ENCODE measurements around the gene BCAR1. TPM values are rescaled to one million over a fixed set of nuclear protein-coding genes. Genes with fewer than 3 reads are reported as not detected.
"Not testable (repeated sequence)": the region's sequence is repeated elsewhere in the genome, so short reads cannot be mapped to it uniquely, and the experiment has no call there.

The BCAR1 gene
- polyA plus RNA-seq, 4 donors = 57.1 to 105 (median 77.6) TPM

DNA sequence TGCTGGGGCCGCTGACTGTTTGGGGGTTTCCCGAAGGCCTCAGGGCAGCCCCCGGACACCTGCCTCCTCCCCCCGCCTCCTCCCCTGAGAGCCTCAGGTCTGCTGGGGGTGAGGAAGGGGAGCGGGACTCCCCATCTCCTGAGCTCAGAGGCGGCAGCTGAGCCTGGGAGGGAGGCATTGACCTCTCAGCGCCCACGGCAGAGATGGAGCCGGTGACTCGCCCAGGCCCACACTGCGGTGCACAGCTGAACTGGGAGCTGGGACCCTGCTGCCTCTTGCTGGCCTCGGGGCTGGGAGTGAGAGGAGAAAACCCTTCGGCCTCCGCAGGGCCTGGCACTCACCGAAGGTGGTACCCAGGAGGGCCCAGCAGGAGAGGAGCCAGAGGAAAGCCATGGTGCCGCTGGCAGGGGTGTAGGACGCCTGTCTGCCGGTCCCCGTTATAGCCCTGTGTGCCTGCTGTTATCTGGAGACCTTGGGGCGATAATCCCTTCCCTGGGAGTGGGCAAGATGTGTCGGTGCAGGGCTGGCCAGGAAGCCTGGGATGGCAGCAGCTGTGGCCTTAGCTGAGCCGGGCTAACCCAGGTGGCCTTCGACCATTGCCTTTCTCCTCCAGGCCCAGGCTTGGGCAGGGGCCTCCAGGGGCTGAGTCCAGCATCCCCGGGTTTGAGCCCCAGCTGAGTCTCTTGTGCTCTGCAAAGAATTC lies 44.5 kb downstream of the BCAR1 start, which contains the start of gene CTRB2:
CTRB2 (minus strand) TSS at position 413 of the 703 bp plus-strand sequence; CDS start at position 393, 20 bp downstream.
- no peak for DNase-seq
- H3K4me1 ChIP-seq (ENCODE audit: control insufficient read depth in 3 of 3, insufficient read depth in 2 of 3, low read depth in 1 of 3, low read length in 2 of 3) = no peaks in the 10 kb centered on the region
- H3K4me3 ChIP-seq (ENCODE audit: low read depth in 1 of 3, low read length in 3 of 3) = no peak within 1 kb of the TSS
- peaks cover 0 to 3% (median 0%) of the 10 kb centered on the region in 3 donors for H3K27me3 ChIP-seq (ENCODE audit: control insufficient read depth in 3 of 3, insufficient read depth in 3 of 3, low read length in 3 of 3)
- no peaks in the 10 kb centered on the region for H3K36me3 ChIP-seq (ENCODE audit: control insufficient read depth in 3 of 3, insufficient read depth in 2 of 3, low read depth in 1 of 3, low read length in 3 of 3)
- H3K27ac ChIP-seq (ENCODE audit: low read depth in 1 of 3, low read length in 2 of 3) = no peak within 1 kb of the TSS
- WGBS, 3 donors = 80 to 82% (median 81%) methylated on average over 22 to 24 of the region's 24 CpGs
- FAIRE-seq = no peak
- no peaks in the 10 kb centered on the region for H3K9me3 ChIP-seq (ENCODE audit: control insufficient read depth in 2 of 2, insufficient read depth in 1 of 2, low read depth in 1 of 2, low read length in 1 of 2)

DNA sequence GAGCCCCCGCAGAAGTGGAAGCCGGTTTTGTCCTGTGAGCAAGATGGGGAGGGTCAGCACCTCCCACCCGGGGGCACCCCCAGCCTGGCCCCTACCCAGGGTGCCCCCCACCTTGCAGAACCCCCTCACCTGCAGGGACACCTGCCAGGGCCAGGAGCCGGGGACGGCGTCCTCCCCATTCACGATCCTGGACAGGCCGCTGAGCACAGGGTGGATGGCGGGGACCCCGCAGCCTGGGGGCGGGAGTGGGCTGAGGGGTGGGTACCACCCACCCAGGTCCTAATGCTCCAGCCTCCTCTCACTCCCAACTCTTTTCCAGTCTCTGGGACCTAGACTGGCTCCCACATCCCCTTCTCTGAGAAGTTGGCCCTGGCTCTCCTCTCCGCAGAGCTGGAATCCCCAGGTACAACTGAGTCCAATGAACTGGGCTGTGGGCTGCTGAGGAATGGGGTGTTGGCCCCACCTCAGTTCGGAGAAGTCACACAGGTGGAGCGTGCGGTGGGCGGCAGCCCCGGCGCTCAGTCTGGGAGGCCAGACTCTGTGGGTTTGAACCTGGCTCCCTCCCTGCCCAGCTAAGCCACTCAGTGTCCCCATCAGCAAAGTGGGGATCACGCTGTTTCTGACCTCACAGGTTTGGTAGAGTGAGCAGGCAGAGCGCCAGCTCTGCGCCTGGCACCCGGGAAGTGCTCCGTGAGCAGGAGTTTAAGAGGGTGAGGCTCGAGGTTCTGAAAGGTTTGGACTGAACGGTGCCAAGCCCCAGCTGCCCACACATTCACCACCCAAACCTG lies 45.3 kb downstream of the BCAR1 start:
- FAIRE-seq; H3K27ac ChIP-seq (ENCODE audit: low read depth in 1 of 3, low read length in 2 of 3); H3K36me3 ChIP-seq (ENCODE audit: control insufficient read depth in 3 of 3, insufficient read depth in 2 of 3, low read depth in 1 of 3, low read length in 3 of 3); H3K27me3 ChIP-seq (ENCODE audit: control insufficient read depth in 3 of 3, insufficient read depth in 3 of 3, low read length in 3 of 3); DNase-seq; H3K9me3 ChIP-seq (ENCODE audit: control insufficient read depth in 2 of 2, insufficient read depth in 1 of 2, low read depth in 1 of 2, low read length in 1 of 2); H3K4me3 ChIP-seq (ENCODE audit: low read depth in 1 of 3, low read length in 3 of 3); H3K4me1 ChIP-seq (ENCODE audit: control insufficient read depth in 3 of 3, insufficient read depth in 2 of 3, low read depth in 1 of 3, low read length in 2 of 3): not testable (repeated sequence)
- WGBS, 3 donors = 68 to 82% (median 77%) methylated on average over 15 to 22 of the region's 25 CpGs

DNA sequence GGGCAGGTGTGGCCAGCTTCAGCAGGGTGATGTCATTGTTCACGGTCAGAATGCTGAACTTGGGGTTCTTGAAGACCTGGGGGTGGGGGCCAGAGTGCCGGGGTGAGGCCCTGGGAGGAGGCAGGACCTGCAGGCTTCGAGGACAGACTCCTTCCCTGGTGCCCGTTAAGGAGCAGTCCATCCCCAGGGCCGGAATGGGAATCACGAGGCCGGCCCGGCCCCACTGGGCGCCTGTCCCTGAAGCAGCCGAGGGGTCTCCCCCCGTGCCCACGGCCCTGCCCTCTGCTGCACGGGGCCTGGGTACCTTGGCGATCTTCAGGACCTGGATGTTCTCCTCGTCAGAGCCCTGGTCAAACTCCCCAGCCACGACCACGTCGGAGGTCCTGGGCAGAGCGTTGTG lies 46.0 kb downstream of the BCAR1 start:
- DNase-seq; H3K4me3 ChIP-seq (ENCODE audit: low read depth in 1 of 3, low read length in 3 of 3): not testable (repeated sequence)
- 65 to 87% methylated on average over 4 to 10 of the region's 19 CpGs; no CpG with 5 or more reads in 1 of the 3 donors for WGBS, 3 donors

DNA sequence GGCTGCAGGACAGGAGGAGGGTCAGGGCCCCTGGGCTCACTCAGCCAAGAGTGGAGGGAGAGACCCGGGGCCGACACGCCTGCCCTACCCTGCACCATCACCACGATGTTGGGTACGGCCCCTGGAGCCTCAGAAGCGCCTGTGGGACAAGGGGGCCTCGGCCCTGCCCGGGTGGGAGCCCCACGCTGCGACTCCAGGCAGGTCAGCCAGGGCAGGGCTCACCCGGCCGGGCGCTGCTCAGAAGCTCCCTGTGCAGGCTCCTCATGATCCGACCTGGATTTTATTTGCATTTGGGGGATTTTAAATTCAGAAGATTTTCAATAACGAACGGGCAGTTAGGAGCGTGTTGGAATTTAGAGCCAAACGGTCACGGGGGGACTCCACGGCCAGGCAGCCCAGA lies 46.5 kb downstream of the BCAR1 start:
- H3K4me3 ChIP-seq (ENCODE audit: low read depth in 1 of 3, low read length in 3 of 3); H3K9me3 ChIP-seq (ENCODE audit: control insufficient read depth in 2 of 2, insufficient read depth in 1 of 2, low read depth in 1 of 2, low read length in 1 of 2); H3K36me3 ChIP-seq (ENCODE audit: control insufficient read depth in 3 of 3, insufficient read depth in 2 of 3, low read depth in 1 of 3, low read length in 3 of 3); H3K27me3 ChIP-seq (ENCODE audit: control insufficient read depth in 3 of 3, insufficient read depth in 3 of 3, low read length in 3 of 3); H3K4me1 ChIP-seq (ENCODE audit: control insufficient read depth in 3 of 3, insufficient read depth in 2 of 3, low read depth in 1 of 3, low read length in 2 of 3); FAIRE-seq; H3K27ac ChIP-seq (ENCODE audit: low read depth in 1 of 3, low read length in 2 of 3); DNase-seq: not testable (repeated sequence)
- WGBS, 3 donors = no CpG with 5 or more reads among the region's 20 CpGs

More for the DNA sequence above, 46.0 kb downstream of the BCAR1 start:
- not testable (repeated sequence) for H3K9me3 ChIP-seq (ENCODE audit: control insufficient read depth in 2 of 2, insufficient read depth in 1 of 2, low read depth in 1 of 2, low read length in 1 of 2); H3K27ac ChIP-seq (ENCODE audit: low read depth in 1 of 3, low read length in 2 of 3); H3K4me1 ChIP-seq (ENCODE audit: control insufficient read depth in 3 of 3, insufficient read depth in 2 of 3, low read depth in 1 of 3, low read length in 2 of 3); H3K27me3 ChIP-seq (ENCODE audit: control insufficient read depth in 3 of 3, insufficient read depth in 3 of 3, low read length in 3 of 3); H3K36me3 ChIP-seq (ENCODE audit: control insufficient read depth in 3 of 3, insufficient read depth in 2 of 3, low read depth in 1 of 3, low read length in 3 of 3); FAIRE-seq

DNA sequence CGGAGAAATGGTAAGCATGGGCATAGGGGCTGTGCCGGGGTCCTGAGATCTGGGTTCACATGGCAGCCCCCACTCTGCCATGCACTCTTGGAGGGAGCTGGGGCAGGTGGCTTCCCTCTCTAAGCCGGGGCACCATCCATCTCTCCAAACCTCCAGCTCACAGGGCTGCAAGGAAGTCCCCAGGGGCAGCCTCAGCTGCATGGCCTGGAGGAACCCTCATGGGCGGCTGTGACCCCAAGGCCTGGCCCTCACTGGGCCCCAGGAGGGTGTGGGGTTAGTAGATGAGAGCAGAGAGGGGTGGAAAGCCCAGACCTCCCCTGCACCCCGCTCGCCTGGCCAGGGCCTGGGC lies 47.0 kb downstream of the BCAR1 start:
- Histone ChIP-seq H3K36me3 (ENCODE audit: control insufficient read depth in 3 of 3, insufficient read depth in 2 of 3, low read depth in 1 of 3, low read length in 3 of 3) (no peaks in the 10 kb centered on the region), H3K9me3 (ENCODE audit: control insufficient read depth in 2 of 2, insufficient read depth in 1 of 2, low read depth in 1 of 2, low read length in 1 of 2) (no peaks in the 10 kb centered on the region), H3K27me3 (ENCODE audit: control insufficient read depth in 3 of 3, insufficient read depth in 3 of 3, low read length in 3 of 3) (peaks cover 0 to 3% (median 0%) of the 10 kb centered on the region in 3 donors), H3K4me1 (ENCODE audit: control insufficient read depth in 3 of 3, insufficient read depth in 2 of 3, low read depth in 1 of 3, low read length in 2 of 3) (no peaks in the 10 kb centered on the region), H3K4me3 (ENCODE audit: low read depth in 1 of 3, low read length in 3 of 3) (no peak overlapping the region), H3K27ac (ENCODE audit: low read depth in 1 of 3, low read length in 2 of 3) (no peak overlapping the region)
- FAIRE-seq = no peak
- DNase-seq = no peak
- WGBS, 3 donors = 88 to 93% (median 90%) methylated on average over 4 to 6 of the region's 6 CpGs

DNA sequence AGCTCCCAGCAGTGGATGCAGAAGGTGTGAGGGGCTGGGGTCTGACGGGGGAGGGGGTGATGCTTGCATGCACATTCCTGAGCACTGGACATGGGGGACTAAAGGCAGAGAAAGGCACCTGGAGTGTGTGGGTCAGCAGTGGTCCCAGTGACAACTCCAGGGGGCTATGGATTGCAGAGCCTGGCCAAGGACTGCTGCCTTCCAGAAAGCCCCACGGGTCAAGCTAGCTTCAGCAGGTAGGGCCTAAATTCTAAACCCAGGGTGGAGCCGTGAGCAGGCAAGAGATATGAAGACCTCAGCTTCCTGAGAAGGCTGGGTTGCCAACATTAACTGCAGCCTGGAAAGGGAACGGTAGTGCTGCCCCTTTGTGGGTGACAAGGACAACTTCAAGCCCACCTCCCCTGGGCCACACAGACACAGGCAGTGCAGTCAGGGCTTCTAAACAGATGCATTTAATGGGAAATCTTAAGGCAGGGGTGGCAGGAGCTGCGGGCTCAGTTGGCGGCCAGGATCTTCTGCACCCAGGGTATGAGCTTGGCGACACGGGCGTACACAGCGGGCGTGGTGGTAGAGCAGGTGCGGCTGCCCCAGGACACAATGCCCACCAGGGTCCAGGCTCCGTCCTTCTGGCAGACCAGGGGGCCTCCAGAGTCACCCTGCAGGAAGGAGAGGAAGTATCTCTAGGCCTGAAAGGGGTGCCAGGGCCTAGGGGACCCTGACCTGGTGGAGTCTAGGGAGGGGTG lies 47.6 kb downstream of the BCAR1 start:
- FAIRE-seq = no peak
- no peaks in the 10 kb centered on the region for H3K9me3 ChIP-seq (ENCODE audit: control insufficient read depth in 2 of 2, insufficient read depth in 1 of 2, low read depth in 1 of 2, low read length in 1 of 2)
- peaks cover 0 to 3% (median 0%) of the 10 kb centered on the region in 3 donors for H3K27me3 ChIP-seq (ENCODE audit: control insufficient read depth in 3 of 3, insufficient read depth in 3 of 3, low read length in 3 of 3)
- H3K4me3 ChIP-seq (ENCODE audit: low read depth in 1 of 3, low read length in 3 of 3) = no peak overlapping the region
- H3K4me1 ChIP-seq (ENCODE audit: control insufficient read depth in 3 of 3, insufficient read depth in 2 of 3, low read depth in 1 of 3, low read length in 2 of 3) = no peaks in the 10 kb centered on the region
- H3K27ac ChIP-seq (ENCODE audit: low read depth in 1 of 3, low read length in 2 of 3) = no peak overlapping the region
- DNase-seq = no peak
- no peaks in the 10 kb centered on the region for H3K36me3 ChIP-seq (ENCODE audit: control insufficient read depth in 3 of 3, insufficient read depth in 2 of 3, low read depth in 1 of 3, low read length in 3 of 3)
- 65 to 86% (median 73%) methylated on average over 13 of the region's 13 CpGs for WGBS, 3 donors

DNA sequence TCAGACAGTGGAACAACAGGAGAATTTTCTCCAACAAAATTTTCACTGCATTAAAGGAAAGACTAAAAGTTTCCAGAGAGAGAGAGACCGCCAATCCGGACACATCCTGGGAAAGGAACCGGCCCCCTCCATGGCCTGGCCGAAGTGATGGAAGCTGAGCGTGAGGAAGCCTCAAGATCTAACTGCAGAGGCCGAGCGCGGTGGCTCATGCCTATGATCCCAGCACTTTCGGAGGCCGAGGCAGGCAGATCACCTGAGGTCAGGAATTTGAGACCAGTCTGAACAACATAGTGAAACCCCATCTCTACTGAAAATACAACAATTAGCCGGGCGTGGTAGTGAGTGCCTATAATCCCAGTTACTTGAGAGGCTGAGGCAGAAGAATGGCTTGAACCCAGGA lies 48.3 kb downstream of the BCAR1 start:
- Histone ChIP-seq H3K27ac (ENCODE audit: low read depth in 1 of 3, low read length in 2 of 3) (no peak overlapping the region), H3K4me1 (ENCODE audit: control insufficient read depth in 3 of 3, insufficient read depth in 2 of 3, low read depth in 1 of 3, low read length in 2 of 3) (no peaks in the 10 kb centered on the region), H3K4me3 (ENCODE audit: low read depth in 1 of 3, low read length in 3 of 3) (no peak overlapping the region), H3K9me3 (ENCODE audit: control insufficient read depth in 2 of 2, insufficient read depth in 1 of 2, low read depth in 1 of 2, low read length in 1 of 2) (no peaks in the 10 kb centered on the region), H3K27me3 (ENCODE audit: control insufficient read depth in 3 of 3, insufficient read depth in 3 of 3, low read length in 3 of 3) (peaks cover 0 to 2% (median 0%) of the 10 kb centered on the region in 3 donors), H3K36me3 (ENCODE audit: control insufficient read depth in 3 of 3, insufficient read depth in 2 of 3, low read depth in 1 of 3, low read length in 3 of 3) (no peaks in the 10 kb centered on the region)
- FAIRE-seq (no peak), DNase-seq (no peak)
- 90 to 93% (median 91%) methylated on average over 12 of the region's 12 CpGs for WGBS, 3 donors

DNA sequence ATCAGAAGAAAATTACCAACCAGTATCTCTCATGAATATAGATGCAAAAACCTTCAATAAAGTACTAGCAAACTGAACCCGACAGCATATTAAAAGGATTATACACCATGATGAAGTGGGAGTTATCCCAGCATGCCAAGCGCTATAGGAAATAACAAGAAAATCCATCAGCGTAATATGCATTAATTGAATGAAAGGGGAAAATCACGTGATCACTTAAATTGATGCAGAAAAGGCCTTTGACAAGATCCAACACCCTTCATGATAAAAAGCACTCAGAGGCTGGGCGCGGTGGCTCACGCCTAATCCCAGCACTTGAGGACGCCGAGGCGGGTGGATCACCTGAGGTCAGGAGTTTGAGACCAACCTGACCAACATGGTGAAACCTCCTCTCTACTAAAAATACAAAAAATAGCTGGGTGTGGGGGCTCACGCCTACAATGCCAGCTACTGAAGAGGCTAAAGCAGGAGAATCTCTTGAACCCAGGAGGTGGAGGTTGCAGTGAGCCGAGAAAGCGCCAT lies 49.3 kb downstream of the BCAR1 start:
- 77 to 91% (median 84%) methylated on average over 13 of the region's 13 CpGs for WGBS, 3 donors
- Histone ChIP-seq H3K36me3 (ENCODE audit: control insufficient read depth in 3 of 3, insufficient read depth in 2 of 3, low read depth in 1 of 3, low read length in 3 of 3) (no peaks in the 10 kb centered on the region), H3K9me3 (ENCODE audit: control insufficient read depth in 2 of 2, insufficient read depth in 1 of 2, low read depth in 1 of 2, low read length in 1 of 2) (no peaks in the 10 kb centered on the region), H3K4me1 (ENCODE audit: control insufficient read depth in 3 of 3, insufficient read depth in 2 of 3, low read depth in 1 of 3, low read length in 2 of 3) (no peaks in the 10 kb centered on the region), H3K4me3 (ENCODE audit: low read depth in 1 of 3, low read length in 3 of 3) (no peak overlapping the region), H3K27ac (ENCODE audit: low read depth in 1 of 3, low read length in 2 of 3) (no peak overlapping the region), H3K27me3 (ENCODE audit: control insufficient read depth in 3 of 3, insufficient read depth in 3 of 3, low read length in 3 of 3) (peaks cover 0 to 7% (median 0%) of the 10 kb centered on the region in 3 donors)
- no peak for FAIRE-seq
- no peak for DNase-seq

Measured in small intestine (tissue), 7 donors.